Stimulated activated naive CD4-positive, alpha-beta T cell (primary cell): Measurements from ENCODE around the gene SLC35B4.

Experiments used
- DNase-seq, 6 experiments: peaks; one replicate each; lab custom pipeline; 2025; lab: John Stamatoyannopoulos, UW

Gene SLC35B4, protein sequence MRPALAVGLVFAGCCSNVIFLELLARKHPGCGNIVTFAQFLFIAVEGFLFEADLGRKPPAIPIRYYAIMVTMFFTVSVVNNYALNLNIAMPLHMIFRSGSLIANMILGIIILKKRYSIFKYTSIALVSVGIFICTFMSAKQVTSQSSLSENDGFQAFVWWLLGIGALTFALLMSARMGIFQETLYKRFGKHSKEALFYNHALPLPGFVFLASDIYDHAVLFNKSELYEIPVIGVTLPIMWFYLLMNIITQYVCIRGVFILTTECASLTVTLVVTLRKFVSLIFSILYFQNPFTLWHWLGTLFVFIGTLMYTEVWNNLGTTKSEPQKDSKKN

DNA sequence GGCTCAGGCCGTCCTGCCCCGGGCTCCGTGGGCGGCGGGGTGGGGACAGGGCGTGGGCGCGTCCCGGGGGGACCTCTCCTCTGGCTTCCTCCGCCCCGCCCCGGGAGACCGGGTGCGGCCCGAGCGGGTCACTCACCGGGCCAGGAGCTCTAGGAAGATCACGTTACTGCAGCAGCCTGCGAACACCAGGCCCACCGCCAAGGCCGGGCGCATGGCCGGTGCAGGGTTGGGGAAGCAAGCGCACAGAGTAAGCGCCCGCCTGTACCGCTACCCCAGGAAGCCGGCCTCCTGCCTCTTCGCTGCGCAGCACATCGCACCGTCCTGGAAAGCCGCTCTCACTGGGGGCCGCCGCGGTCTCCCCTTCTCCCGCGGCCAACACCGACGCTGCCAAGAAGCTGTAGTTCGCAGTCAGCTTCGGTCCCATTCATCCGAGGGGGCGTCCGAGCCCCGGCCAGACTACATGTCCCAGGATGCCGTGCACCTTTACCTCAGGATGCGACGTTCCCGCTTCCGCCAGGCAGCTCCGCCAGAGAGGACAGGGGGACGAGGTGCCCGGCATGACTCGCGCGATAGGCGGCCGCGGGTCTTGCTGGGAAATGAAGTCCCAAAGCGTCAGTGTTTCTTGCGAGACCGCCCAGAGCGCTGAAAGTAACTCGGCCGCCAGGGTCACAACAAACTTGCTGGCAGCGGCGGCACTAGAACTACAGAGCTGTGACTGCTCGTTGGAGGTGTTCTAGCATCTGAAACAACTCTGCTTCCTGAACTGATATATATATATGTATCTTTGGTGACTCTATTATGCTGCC is at the start of gene SLC35B4:
SLC35B4 (minus strand) TSS at position 392 of the 806 bp plus-strand sequence; CDS start at position 213, 179 bp downstream.
- peak; percentile 85 to 92 (median 90) for DNase-seq

DNA sequence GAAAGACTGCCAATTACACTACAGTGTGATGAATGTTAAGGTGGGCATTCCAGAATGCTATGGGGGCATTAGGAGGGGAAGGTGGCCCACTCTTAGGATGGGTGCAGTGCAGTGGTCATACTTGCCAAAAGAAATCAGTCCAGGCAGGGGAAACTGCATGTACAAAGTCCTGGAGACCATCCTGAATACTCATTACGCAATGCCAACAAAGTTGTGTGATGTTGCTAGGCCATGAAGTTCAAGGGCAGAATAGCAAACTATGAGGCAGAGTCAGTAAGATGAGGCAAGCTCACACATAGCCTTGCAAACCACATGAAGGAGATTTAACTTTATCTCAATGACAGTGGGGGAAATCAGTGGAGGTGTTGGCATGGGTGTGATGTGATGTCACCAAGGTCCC is 49.8 kb upstream of the SLC35B4 start:
- no peak for DNase-seq

DNA sequence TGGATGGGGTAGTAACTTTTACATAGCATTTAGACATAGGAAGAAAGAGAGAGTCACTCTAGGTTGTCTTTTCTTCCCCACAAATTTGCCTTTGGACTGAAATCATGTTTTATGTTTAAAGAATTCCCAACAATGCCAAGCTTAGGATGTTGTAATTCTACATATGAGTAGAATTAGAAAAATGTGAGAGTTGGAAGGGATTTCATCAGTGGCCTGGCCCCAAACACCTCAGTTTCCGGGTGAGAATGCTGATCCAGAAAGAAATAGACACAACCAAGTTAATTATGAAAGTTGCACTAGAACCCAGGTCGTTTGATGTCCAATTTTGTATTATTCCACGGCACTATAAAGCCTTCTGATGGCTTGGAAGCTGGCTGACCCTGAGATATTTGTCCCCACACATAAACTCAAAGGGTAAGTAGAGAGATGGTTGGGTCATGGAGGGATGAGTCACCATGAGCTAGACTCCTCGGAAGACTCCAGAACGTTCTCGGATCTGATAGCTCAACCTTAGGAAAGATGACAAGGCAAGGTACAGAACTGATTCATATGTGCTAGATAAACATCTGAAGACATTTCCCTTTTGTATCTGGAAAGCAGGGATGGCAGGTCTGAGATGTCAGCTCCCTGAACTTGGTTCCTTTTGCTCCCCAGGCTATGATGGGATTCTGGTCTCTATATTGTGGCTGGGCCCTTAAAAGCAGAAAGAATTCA is 48.8 kb upstream of the SLC35B4 start:
- no peak for DNase-seq

DNA sequence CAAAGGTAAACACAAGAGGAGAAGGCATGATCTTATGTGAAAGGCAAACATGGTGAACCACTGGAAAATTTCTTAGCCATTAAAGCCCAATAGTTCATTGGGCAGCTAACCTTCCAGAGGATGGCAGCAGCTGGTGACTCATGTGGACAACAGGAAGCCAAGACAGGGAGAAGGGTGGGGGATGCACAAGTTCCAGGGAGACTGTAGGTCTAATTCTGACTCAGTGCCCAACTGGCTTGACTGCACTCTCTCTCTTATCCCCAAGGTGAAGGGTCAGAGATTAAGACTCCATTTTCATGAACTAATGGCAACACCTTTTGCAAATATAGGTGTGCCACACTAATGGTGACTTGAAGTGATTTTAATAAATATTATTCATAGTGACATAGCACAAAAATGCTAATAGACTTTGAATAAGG is 47.9 kb upstream of the SLC35B4 start:
- no peak for DNase-seq

DNA sequence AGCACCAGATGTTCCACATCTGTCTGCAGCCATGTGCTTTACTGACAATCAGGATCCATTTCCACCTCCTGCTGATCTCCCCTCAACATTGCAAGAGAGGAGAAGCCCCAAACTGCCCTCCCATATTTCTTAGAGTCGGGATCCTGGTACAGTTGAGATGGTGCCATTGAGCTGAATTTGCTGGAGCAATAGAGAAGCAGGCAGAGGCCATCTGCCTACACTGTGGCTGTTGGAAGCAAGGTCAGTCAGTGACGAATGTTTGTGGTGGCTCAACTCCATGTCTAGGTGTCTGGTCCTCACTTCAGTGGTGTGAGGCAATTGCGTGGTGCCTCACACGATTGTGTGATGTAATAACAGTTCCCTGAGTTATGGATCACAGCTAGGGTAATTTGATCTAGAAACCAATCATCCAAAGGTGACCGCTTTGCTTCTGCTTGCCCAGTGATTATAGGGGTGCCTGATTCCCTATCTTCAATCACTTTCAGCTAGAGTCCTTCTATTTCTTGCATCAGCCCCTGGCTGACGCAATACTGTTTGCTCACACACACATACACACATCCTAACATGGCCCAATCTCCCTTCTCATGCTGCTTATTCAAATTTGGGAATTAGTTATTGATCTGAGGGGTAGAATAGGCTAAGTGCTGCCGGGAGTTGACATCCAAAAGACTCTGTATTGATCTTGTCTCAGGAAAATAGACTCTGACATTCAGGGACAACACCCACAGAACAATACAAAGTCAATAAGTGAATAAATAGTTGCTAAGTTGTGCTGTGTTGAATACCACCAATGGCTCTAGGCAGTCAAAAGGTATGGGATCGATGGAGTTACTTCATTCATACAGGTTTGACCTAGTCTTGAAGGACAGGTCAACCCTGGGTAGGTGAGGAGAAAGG is 46.1 kb upstream of the SLC35B4 start:
- no peak for DNase-seq

DNA sequence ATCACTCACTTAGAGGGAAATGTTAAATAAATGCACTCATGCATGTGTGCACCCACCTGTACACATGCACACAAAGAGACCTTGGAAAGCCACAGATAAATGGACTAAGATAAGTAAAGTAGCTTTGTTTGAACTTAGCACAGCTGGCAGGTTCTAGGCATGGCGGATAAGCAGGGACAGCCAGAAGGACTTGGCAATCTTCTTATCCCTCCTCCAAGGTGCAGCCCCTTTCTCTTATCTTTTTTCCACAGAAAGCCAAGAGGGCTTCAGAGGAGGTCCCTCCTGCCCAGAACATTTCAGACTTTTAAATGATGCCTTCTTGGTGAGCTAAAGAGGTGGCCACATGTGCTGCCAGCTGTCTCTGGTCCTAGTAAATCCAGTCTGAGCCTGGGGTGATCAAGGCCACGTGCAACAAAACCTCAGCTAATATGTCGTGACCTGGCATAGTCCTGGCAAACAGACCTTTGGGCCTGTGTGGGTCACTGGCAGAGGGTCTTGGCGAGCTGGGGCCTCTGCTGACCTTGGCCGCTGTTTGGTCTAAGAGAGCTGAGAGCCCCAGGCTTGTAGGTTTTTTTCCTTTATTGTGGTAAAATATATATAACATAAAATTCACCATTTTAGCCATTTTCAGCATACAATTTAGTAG is 43.2 kb upstream of the SLC35B4 start:
- DNase-seq: no peak

DNA sequence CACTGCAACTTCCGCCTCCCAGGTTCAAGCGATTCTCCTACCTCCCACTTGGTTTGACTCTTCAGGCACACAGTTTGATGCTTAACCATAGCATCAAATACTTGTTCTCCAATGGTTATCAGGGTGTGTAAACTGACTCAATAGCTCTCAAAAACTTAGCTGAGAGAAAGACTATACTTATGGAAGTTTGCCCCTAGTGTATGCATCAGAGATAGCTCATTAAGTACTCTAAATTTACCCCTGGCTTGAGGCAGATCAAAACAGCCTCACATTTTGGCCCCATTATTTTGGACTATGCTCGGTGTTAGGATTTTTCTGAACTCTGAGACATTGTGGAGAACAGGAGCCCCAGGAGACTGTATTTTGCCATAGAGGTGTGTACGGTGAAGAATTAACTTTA is 40.8 kb upstream of the SLC35B4 start:
- DNase-seq: no peak

DNA sequence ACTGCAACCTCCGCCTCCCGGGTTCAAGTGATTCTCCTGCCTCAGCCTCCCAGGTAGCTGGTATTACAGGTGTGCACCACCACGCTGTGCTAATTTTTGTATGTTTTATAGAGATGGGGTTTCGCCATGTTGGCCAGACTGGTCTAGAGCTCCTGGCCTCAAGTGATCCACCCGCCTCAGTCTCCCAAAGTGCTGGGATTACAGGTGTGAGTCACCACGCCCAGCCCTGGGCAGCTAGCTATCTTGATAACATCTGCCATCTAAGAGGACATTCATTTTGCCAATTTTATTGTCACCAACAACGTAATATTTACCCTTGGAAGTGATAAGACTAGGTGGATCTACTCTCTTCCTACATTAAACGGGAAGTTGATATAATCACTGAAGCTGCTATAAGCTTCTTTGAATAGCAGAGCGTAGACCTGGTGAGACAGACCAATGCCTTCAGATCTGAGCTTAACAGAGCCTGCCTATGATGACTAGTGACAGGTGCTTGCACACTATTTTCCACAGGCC is 39.7 kb upstream of the SLC35B4 start:
- no peak for DNase-seq

DNA sequence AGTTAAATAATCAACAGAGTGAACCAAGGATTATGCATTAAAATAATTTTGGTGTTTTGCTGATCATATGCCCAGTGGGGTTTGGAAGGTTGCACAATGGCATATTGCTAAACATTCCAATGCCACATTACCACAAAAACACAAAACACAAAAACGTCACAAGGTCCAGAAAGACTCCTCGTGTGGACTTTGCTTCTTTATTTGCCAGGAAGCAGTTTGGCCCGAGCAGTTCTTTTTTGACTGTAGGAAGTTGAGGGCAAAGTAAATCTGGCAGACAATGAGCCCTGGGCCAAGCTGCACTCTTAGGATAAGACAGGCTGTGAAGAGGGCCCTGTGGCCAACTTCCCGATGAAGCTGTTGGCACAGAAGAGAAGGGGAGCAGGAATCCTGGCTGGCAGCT is 39.2 kb upstream of the SLC35B4 start:
- DNase-seq: no peak

DNA sequence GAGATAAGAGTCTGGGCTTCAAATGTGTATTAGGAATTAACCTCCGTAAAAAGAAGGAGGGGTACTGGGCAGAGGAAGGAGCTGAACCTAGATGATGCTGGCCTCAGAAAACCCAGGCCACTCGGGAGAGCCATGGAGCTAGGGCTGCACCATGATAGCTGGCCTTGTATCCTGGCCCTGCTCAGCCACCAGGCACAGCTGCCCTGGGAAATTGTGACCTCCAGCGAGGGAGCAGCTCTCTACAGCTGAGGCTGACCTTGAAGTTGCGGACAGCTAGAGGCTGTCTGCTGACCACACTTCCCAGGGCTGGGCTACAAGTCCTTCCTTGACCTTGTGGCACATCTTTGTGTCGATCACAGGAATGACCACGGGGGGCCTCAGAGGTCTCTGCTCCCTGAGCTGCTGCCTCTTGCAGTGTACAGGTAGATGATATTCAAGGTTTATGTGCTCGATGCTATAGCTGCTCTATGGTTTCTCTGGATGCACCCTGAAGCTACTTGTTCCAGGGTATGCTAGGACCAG is 38.3 kb upstream of the SLC35B4 start:
- no peak for DNase-seq

DNA sequence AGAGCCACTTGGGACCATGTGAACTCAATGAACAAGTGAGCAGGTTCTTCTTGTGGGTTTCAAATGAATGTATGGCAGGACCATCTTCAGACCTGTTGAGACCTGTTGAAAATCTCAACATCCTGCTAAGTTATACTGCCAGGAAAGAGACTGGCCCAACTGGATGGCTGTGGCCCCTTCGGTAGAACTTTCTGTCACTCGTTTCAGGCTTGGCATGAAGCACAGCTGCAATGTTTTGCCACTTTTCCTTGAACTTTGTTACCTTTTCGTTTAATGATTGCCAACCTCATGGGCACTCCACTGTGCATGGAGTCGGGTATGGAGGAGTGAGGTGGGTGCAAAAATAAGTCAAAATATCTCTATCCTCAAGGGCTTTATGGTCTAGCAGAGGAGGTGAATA is 36.7 kb upstream of the SLC35B4 start:
- DNase-seq: no peak

DNA sequence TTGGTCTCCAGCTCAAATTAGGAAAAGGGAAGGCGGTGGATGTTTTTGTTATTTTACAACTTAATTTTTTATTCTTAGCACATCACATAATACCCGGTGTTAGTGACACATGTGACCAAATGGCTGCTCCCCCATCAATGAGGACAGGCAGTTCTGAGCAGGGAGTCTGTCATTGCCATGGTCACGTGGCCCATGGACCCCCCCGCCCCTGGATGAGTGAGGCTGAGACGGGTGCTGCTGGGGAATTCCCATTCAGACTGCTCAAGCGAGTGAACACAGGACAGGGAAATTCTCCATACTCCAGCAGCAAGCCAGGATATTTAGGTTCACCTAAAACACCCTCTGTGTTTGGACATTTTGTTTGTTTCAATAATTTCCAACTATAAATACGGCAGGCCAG is 34.7 kb upstream of the SLC35B4 start:
- no peak for DNase-seq

DNA sequence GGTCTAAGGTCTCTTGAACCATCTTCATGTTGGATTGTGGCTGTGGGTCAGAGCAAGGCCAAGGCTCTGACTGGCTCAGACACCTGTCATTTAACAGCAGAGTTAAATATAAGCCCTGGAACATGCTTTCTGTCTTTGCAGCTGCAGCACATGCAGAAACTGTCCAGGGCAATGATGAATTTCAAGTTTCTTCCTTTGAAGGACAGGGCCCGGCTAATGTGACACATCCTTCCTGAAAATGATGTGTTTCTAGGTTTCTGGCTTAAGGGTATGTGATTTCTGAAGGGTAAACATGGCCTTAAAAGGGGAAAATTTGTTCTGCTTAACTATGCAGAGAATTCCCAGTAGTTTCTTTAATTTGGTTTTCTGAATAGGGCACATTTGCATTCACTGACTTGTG is 34.0 kb upstream of the SLC35B4 start:
- DNase-seq: no peak

DNA sequence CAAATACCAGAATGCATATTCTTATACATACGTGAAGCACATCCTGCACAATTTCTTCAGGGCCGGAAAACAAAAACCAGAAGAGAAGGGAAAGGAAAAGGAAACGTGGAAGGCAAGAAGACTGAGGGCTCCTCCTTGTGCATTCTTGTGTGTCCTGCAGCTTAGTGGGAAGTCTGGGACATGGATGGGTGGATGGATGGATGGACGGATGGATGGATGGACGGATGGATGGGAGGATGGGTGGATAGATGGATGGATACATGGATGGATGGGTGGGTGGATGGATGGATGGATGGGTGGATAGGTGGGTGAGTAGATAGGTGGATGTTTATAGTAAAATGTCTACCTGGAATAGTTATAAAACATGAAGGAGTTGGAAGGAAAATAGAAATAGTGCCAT is 30.8 kb upstream of the SLC35B4 start:
- no peak for DNase-seq

DNA sequence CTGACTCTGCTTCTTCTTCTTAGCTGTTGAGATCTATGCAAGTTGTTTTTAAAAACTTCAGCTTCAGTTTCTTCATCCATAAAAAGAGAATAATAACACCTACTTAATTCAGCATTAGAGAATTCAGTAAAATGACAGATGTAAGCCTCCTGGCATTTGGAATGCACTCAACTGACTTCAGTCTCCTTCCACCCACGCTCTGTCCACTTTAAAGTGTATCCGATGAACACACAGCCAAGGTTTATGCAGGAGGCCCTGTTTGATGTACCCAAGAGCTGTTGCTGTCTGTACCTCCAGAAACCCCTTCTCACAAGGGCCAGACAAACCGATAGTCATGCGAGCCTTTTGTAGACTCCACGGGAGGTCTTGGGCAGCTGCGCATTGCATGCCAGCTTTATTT is 27.1 kb upstream of the SLC35B4 start:
- no peak for DNase-seq

DNA sequence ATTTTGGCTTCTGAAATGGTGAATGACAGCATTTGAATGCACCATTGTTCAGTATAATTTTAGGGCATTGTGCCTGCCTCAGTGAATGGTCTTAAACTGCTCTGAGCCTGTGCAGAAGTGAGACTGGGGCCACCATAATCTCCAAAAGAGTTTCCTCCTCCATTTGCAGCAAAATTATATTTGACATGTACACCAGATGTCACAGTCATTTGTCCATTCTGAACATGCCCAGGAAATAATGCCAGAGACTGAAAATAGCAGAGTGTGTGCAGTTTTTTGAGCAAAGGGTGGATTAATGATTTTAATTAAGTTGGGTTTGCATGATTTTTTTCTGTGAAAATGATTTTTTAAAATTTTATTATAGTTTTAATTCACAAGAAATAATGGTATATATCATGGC is 26.4 kb upstream of the SLC35B4 start:
- no peak for DNase-seq

DNA sequence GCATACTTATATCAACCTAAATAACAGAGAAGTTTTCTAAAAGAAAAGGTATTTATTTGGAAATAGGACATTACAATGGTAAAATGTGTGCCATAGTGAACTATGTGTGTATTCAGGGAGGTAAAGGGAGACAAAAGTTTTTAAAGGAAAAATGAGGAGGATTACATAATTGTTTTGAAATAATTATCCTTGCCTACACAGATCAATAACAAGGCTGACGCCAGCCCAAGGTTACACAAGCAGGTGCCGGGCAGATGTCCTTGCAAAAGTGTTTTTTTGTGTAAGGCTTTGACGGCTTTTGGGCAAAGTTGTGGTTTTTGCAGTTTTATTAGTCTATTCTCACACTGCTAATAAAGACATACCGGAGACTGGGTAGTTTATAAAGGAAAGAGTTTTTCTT is 22.7 kb upstream of the SLC35B4 start:
- DNase-seq: no peak

DNA sequence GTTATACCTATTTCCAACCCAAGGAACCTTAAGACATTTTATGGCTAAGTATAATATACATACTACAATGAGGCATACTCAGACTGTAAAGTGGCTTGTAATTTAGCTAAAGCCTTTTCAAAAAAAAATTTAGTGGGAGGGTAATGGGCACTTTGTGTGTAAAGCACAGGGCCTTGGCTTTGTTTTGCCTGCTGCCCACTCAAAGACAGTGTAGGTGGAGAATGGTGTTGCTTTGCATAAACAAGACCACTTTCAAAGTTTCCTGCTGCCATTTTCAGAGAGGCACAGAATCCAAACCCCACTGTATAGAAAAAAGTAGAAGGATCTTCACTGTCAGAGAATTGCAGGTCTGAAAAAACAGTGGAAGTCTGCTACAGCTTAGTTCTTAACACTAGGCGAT is 21.2 kb upstream of the SLC35B4 start:
- DNase-seq: no peak

DNA sequence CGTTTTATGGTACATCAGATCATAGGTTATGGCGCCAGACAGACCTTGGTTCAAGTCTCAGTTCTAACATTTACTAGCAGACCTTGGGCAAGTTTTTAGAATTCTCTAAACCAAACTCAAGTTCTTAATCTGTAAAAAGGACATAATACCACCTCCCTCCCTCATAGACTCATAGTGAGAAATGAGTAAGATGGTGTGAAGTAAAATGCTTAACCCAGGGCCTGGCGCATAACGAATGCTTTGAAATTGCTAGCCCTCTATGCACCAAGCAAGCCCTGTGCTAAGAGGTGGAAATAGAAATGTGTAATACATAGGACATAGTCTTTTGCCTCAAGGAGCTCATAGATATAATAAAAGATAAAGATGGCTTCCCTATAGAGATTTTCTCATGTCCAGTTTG is 17.7 kb upstream of the SLC35B4 start:
- DNase-seq: no peak

DNA sequence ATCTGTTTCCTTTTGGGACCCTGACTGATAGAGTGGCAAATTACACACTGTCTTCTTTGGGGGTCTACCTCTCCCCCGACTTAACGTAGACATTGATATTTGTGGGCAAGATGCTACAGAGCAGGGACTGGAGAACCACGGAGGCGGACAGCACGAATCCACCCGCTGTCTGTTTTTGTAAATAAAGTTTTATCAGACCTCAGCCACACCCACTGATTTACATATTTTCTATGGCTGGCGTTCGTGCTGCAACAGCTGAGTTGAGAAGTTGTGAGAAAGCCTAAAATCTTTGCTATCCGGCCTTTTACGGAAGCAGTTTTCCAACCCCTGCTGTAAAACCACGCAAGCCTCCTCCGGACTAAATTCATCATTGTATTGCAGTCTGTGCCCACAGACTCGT is 17.2 kb upstream of the SLC35B4 start:
- DNase-seq: no peak

DNA sequence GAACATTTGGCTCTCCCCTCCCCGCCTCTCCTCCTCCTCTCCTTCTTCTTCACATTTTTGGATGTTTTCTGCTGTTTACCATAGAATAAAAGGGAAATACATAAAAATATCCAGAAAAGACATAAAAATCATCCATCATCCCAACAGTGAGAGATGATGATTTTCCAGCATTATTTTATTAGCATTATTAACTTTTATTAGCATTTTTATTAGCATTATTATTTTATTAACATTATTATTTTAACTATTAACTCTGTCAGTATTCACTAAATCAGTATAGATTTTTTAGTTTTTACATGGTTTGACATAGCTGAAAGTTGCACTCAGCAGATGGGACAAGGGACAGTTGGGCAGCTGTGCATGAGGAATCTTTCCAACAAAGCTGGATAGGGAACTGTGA is 16.2 kb upstream of the SLC35B4 start:
- DNase-seq: no peak
